ENCODE results near the gene GAP43.

GAP43 gene

DNA sequence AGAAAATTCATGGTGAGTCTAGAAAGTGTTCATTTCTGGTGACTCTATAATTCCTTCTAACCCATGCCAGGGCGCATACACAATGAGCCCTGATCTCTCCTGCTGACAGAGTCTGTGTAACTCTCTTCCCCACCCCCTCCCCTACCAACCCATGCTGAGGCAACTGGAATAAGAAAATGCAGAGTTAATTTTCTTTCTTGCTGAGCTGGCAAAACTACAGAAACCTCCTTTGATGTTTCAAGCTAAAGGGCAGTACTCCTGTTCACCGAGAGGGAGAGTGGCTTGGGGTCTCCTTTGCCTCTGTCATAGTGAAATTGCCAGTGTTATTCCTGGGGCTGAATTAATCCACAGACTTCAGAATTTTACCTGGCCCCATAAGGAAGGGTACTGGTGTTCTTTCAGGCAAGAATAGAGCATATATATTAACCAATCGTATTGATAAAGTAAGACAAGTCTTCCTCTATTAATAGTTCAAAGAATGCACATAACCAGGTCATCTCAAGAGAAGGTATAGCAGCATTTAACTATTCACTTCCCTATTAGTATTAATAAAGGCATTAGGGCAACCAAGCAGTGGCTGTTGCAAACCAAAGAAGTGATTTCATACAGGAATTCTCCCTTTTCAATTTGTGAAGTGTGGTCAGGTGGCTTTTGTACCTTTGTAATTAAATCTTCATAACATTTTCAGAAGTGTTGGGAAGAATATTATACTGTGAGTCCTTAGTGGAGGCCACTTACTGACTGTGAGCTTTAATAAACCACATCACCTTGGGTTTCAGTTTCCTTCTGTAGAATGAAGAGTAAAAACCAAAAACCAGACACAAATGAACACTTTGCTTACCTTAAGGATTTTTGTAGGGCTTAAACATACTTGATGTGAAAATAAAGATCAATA, 4.1 kb downstream of the GAP43 start:
- no peak for DNase-seq (ENCODE audit: low spot score)

DNA sequence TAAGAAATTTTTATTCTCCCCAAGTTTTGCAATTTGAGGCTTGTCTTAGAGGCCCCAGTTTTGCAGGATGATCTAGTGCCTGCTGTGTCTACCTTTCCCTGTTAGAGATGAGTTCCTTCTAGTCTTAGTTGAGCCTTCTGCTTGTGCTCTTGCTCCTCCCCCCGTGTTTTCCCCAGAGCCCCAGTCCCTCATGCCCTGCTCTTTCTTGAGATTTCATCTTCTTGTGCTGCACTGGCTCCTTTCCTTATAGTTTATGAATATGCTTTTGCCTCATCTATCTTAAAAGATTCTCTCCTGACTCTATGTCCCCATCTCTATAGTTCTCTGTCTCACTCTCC, 4.7 kb downstream of the GAP43 start:
- no peak for DNase-seq (ENCODE audit: low spot score)

DNA sequence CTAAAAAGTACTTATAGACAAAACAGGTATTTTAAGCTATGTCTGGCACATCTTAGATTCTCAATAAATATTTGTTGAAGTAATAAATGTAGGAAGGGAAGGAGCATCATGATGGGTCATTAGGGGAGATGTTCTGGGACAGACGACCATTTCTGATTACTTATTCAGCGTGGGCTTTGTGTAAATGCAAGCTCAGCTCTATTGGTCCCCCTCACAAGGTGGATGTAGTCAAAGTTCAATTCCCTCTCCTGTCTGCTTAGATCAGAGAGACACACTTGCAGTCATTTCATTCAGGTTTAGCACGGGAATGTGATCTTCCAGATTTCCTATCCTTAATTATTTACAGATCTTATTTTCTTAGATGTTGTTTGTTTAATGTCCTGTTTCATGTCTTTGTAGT, 7.5 kb downstream of the GAP43 start:
- DNase-seq (ENCODE audit: low spot score): no peak

DNA sequence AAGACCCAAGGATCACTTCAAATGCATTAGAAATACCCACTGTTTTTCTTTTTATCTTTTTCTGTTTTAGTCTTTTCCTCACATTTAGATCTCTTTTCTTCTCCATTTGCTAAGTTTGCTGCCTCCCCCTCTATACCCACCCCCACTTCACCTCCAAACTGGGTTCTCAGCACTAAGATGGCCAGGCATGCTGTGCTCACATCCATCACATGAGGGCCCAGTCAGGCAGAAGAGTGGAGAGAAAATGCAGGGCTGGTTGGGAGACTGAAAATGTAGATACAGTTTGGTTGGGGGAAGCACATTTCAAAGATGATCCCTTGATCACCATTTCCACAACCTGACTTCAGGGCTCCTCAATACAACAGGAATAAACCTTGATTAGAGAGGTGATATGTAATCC, 8.7 kb downstream of the GAP43 start:
- DNase-seq (ENCODE audit: low spot score): no peak

DNA sequence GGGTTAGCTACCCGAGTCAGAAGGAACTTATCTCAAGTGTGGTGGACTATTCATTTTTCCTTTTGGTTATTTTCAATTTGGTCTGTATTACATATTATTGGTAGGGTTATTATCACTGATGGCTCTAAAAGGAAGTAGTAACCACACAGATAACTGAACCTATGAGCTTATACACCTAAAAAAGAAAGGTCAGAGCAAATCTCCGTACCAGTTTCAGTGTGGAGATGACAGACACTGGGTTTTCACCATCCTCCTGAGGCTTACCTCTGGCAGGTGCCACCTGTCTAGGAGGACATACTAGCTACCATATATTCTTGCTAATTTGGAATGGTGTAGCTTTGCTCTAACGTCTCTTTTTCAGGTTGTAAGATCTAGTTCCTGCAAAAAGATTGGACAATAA, 10.2 kb downstream of the GAP43 start:
- DNase-seq (ENCODE audit: low spot score): no peak

DNA sequence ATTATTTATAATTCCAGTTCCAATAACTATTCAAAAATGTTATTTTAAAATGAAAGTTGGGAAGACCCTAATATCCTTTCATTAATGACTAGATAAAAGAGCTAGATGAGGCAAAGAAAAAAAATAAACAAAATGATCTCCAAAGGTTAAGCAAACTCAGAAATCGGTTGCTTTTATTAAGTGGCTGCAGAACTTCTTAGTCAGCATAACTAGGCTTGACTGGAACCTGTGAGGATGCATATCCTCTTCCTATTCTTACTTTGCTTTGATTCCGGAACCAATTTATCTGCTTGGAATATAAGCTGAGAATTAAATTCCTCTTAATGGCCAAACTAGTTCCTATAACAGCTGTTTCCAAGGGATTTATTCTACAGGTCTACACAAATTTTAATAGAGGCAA, 10.7 kb downstream of the GAP43 start:
- no peak for DNase-seq (ENCODE audit: low spot score)

DNA sequence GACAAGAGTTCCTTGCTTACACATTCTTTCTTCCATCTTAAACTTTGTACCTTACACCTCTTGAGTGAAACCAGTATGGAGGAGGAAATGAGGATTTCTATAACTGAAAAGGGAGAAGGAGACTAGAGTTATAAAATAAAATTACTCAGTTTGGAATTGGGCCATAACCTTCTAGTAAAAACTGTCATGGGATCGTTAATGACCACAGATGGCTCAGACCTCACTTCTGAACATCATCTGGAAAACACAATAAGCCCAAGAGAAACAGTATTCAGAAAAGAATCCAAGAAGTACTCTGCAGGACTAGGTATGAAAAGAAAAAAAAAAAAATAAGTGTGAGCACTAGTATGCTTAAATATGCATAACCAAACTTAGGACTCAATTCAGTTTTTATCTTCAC, 12.1 kb downstream of the GAP43 start:
- no peak for DNase-seq (ENCODE audit: low spot score)

DNA sequence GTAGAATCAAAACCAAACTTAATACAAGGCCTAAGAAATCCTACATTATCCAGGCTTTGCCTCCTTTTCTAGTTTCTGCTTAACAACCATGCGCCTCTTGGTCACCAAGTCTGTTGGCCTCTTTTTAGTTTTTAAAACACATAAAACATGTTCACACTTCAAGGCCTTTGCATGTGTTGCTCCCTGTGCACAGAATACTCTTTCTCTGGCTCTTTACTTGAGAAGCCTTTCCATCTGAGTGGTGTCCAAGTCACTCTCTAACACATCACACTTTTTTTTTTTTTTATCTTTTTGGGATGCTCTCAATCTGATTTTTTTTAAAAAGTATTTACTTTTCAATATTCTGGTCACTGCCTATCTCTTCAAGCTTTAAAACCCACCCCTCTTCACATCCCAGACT, 14.9 kb downstream of the GAP43 start:
- DNase-seq (ENCODE audit: low spot score): no peak

DNA sequence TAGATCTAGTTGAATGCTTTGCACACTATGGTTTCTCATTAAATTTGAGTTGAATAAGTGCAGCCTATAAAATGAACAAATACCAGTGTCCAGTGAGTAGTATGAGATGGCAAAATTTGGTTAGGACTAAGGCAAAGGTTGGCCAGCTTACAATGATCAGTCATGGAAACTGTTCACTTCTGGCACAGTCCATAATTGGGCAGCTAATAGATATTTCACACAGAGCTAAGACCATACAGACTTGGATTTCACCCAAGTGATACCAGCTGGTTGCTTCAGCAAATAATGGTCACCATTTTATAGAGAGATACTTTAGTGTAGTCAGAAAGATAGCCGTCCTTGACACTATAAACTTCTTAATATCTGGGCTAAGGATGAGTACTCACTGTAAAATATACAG, 15.7 kb downstream of the GAP43 start:
- no peak for DNase-seq (ENCODE audit: low spot score)

DNA sequence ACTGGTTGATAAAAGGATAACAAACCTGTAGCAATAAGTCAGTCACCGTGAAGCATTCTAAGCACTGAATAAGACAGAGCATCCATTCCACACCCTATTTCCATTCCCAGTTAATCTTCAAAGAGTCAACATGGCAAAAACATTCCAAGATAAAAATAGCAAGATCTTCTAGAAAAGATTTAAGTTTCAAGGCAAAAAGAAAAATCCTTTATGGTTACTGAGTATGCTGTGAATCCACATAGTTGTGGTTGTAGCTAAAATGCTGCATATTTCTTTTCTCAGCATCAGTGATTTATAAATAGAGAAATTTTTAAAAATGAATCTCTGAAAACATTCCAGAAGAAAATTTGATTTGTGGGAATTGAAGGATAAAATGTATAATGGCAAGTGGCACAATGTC, 21.1 kb downstream of the GAP43 start:
- no peak for DNase-seq (ENCODE audit: low spot score)

DNA sequence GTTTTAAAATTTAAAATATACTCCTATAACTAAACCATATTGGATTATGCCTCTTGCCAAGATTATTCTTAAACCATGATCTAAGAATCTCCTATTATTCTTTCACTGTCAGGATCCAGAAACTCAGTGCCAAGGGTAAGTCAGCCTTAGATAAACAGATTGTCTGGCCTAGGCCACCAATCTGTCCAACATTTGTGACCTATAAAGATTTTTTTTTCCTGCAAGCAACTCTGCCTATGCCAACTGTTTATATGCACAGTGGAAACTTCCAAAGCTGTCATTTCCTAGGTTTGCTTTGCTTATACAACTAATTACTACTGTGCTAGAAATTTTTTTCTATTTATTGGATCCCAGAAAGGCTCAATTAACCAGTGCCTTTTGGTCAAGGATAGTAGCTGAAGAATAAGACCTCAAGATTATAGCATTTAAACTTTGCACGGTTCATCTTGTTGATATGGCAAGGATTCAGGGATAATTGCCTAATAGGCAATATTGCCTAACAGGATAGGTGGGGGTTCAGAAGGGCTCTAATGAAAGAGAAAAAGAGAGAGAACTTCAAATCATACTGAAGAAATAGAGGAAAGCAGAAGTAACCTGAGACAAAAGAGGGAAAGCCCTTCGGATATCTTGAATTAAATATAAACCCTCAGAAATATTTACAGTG, 22.8 kb downstream of the GAP43 start:
- no peak for DNase-seq (ENCODE audit: low spot score)

DNA sequence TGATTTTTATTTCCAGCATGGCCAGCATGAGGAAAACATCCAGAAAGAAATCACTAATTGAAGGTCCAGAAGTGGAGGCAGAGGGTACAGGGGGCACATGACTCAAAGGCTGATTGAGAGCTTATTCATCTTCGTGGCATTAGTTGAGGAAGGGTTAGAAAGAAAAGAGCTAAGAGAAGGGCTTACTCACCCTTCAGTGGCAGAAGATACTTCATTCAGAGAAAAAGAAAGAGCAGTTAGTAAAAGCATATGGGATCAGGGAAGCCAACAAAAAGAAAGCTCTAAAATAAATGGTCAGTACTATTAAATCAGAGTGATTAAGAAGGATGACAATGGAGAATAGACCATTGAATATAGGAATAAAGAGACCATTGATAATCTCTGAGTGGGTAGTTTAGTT, 25.2 kb downstream of the GAP43 start:
- no peak for DNase-seq (ENCODE audit: low spot score)

DNA sequence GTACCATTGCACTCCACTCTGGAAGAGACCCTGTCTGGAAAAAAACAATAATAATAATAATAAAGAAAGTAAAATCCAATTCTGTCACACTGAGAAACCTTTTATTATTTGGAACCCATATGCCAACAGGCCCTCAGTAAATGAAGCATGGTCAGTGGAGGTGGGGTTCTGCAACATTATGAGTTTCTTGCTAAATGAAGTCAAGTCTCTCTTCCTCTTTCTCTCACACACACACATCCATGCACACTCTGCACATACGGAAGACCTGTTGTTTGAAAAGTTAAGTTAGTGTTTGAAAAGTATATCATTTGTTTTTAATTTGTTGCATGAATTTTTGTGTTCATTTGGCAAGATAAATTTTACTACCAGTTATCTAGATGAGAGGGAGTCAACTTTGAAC, 27.8 kb downstream of the GAP43 start:
- DNase-seq (ENCODE audit: low spot score): no peak

DNA sequence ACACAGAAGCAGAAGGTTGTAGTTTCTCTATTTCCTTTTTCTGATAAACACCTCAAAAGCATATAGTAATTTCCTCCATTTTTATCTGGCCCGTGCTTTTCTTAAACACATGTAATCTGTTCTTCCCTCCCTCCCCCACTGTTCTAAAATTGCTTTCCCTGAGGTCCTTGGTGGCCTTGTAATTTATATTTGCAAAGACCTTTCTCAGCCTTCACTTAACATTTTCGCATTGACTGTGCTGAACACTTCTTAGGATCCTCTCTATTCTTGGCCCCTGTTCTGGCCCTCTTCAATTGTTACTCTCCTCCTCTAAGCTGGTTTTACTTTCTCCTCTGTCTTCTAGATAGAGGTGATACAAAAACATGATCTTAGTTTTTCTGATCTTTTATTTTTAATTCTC, 28.3 kb downstream of the GAP43 start:
- no peak for DNase-seq (ENCODE audit: low spot score)

DNA sequence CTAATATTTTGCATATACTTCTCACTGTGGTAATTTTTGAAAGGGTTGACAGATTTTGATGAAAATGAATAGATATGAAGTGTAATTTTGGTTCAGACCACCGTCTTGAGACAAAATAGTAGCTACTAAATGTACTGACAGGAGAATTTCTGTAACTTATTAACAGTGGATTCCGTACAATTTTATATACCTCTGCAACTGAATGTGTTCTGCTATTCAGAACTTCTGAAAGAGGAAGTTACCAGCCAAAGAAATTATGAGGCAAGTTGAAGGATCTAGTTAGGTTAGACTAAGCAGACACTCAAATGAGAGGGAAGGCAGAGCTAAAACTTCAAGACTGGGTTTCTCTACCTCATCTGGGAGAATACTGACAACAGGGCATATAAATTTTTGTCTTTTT, 29.4 kb downstream of the GAP43 start:
- no peak for DNase-seq (ENCODE audit: low spot score)

DNA sequence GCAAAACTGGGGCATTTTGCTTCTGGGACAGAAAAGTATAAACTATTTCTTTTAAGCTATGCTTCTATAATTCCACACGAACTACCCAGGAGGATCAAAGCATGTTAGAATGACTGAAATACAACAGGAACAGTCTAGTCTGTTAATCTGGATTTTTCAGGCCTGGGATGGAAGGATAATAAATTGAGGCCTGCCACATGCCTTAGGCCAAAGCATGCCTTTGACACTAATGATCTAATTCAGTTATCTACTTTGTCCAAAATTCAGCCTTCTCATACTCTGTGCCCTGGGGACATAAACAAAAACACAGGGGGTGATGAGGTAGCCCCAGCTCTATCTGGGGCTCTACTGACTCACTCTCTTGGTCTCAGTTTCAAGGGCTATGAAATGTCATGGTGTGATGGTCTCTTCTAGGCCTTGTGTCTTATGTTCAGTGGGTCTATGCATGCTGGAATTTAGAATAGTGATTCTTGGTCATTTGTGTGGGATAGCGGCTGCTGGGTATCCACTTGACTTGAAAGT, 32.5 kb downstream of the GAP43 start:
- DNase-seq (ENCODE audit: low spot score): peak; percentile 20

DNA sequence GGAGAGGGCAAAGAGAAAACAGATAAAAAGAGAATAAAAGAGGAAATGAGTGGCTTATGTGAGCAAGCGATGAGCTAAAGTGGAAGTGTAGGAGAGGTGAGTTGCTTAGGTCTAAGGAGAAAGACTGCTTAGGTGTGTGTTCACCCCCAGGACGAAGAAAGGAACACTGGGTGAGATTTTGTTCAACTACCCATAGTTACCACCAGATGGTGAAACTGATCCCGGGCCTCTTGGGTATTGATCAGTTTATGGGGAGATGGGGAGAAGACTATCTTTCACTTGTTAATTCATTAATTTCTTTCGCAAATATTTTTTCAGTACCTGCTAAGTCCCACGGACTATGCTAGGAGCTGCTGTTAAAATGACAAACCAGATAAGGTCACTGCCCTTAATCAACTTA, 33.9 kb downstream of the GAP43 start:
- peak; percentile 28 for DNase-seq (ENCODE audit: low spot score)

DNA sequence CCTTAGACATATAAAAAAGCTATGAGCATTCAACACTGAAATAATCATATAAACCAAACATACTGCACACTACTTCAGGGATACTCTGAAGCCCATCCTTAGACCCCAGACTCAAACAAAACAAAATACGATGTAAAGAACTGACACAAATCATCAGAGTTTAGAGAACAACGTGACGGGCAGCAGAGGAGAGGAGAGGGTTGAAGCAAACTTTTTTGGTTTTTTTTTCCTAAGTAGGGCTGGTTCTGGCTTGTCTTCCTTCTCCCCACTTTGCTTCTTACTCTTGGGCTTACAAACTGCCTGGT, 34.7 kb downstream of the GAP43 start:
- DNase-seq (ENCODE audit: low spot score): no peak

DNA sequence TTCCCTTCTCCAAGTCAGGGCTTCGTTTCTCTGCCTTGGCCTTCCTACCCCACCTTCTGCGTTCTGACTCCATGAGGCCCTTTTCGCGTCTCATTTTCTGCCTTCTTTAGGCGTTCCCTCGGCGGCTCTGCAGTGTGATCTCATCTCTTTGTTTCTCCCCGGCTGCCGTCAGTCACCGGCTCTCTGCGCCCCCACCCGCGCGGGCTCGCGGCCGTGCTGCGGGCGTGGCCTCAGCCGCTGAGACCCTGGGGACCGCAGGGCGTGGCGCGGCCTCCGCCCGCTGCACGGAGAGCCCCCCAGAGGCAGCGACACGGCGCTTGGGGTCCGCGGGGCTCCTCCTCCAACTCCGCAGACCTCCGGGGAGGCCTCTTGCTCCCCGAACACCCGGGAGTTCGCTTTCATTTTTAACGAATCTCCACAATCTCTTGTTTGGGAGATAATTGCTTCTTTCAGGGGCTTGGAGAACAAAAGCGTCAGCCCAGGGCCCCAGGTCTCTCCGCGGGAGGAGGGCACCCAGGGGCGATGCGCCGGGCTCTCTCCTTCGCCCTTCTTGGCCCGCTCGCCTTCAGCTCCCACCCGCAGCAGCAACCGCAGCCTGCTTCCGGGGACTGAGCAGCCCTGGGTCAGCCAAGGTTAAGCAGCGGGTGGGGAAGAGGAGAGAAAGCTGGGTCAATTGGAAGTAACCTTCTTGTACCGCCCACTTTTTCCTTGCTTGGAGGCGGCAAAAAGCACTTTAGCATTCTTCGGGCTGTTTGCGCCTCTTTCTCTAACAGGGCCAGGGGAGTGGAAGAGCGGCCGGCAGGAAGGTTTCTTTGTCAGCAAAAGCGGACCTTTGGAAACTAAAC, 35.2 kb downstream of the GAP43 start:
- peak; percentile 88 for DNase-seq (ENCODE audit: low spot score)

DNA sequence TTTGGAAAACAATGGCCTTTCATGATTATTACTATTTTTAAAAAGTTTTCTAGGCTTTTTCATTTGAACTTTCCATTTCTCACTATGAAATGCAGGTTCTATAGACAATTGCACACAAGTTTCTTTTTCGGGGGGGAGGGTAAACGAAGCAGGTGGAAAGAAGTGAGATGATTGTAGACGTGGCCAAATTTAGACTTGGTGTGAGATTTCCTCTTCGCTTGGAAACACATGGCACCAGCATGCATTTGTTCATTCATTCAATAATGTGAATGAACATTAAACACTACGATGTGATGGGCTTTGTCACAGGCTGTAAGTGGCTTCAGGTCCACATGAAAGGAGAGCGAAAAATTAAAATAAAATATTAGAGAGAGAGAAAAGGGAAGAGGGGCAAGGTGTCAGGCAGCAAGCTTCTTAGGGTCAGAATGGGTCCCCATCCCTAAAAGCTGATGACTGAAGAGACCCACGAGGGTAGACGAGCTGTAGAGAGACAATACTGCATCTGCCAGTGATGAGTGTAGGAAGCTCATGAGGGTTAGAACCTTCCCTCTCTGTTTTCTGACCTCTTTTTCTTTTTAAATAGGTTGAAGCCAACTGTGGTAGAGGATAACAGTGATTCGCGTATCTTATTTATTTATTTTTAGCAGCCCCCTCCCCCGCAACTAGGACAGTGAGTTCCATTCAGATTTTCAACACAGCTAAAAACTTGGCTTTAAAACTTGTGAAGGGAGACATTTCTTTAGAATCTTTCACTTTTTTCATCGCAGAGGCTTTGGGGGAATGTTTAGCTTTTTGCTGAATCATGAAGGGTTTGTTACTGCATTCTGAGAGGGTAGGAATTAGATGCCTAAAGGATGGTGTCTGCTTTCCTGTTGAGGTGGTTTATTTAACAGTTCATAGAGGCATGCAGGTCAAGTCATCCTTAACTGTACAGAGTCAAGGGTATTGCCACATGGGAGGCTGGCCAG, 36.2 kb downstream of the GAP43 start:
- DNase-seq (ENCODE audit: low spot score): peak; percentile 9

DNA sequence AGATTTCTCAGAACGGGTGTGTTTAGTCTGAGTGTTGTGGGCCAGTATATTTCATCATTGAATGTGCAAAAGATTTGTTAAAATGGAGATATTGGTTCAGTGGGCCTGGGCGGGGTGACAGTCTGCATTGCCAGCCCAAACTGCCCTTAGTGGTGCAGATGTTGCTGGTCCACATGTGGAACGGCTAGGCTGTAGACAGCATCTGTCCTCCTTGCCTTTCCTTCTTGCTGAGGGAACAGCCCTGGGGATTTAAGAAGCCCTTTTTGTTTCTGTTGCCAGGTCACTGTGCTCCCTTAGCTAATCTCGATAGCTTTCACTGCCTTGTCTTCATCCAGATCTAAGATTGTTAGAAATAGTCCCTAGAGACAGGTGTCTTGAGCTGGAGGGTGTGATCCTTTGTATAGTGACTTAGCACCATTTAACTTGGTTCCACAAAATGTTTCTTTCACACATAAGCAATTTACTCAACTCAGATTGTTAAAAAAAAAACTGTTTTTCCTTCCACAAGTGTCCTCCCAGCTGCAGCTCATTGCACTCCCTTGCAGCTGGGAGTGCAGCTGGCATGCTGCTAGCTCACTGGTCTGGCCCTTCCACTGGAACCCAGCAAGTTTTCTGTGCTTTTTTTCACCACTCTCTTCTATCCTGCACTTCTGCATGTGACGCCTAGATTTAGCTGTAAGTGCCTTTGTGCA, 37.5 kb downstream of the GAP43 start:
- peak; percentile 16 for DNase-seq (ENCODE audit: low spot score)

Measured in SK-N-DZ (cell line).